SW 1271 (cell line): ENCODE measurements around the gene RIOX2.
"Not testable (repeated sequence)": the region's sequence is repeated elsewhere in the genome, so short reads cannot be mapped to it uniquely, and the experiment has no call there.

Source experiments
- DNase-seq, 2 experiments: peaks; one replicate each; lab custom pipeline; 2025; lab: John Stamatoyannopoulos, UW

The RIOX2 gene

GRCh38 chr3:97971679-97972567, at the start of gene RIOX2:
Gene RIOX2, minus strand, starts transcription at chr3:97972431. Its CDS starts 4,838 bp downstream, at chr3:97967593.
- peak; percentile 35 to 50 for DNase-seq

- no peak for DNase-seq
Measured at GRCh38 chr3:98020412-98020811, 48.2 kb upstream of the RIOX2 start.

- no peak for DNase-seq
Measured at GRCh38 chr3:98018301-98018700, 46.1 kb upstream of the RIOX2 start.

- DNase-seq: no peak
Measured at GRCh38 chr3:98014268-98014585, 42.0 kb upstream of the RIOX2 start.

GRCh38 chr3:98013411-98014267, 41.4 kb upstream of the RIOX2 start:
- DNase-seq: no peak

- DNase-seq: no peak
Measured at GRCh38 chr3:98012979-98013378, 40.7 kb upstream of the RIOX2 start.

GRCh38 chr3:98010883-98011449, 38.7 kb upstream of the RIOX2 start:
- not testable (repeated sequence) for DNase-seq

- DNase-seq: no peak
Measured at GRCh38 chr3:98010194-98010882, 38.1 kb upstream of the RIOX2 start.

GRCh38 chr3:98008855-98009254, 36.6 kb upstream of the RIOX2 start:
- no peak for DNase-seq

GRCh38 chr3:98005438-98005837, 33.2 kb upstream of the RIOX2 start:
- DNase-seq: no peak

- DNase-seq: no peak
Measured at GRCh38 chr3:98004721-98005120, 32.5 kb upstream of the RIOX2 start.

- DNase-seq: no peak
Measured at GRCh38 chr3:98003306-98003969, 31.2 kb upstream of the RIOX2 start.

- DNase-seq: no peak
Measured at GRCh38 chr3:98002717-98003116, 30.5 kb upstream of the RIOX2 start.

- no peak for DNase-seq
Measured at GRCh38 chr3:97999994-98000393, 27.8 kb upstream of the RIOX2 start.

- DNase-seq: no peak
Measured at GRCh38 chr3:97999103-97999502, 26.9 kb upstream of the RIOX2 start.

GRCh38 chr3:97996988-97997387, 24.8 kb upstream of the RIOX2 start:
- no peak for DNase-seq

- DNase-seq: no peak
Measured at GRCh38 chr3:97994328-97994945, 22.2 kb upstream of the RIOX2 start.

- no peak for DNase-seq
Measured at GRCh38 chr3:97993526-97993925, 21.3 kb upstream of the RIOX2 start.

- DNase-seq: no peak
Measured at GRCh38 chr3:97992547-97993173, 20.4 kb upstream of the RIOX2 start.

GRCh38 chr3:97991293-97991682, 19.1 kb upstream of the RIOX2 start:
- no peak for DNase-seq
